ENCODE data around the gene SAFB.

The SAFB gene

GRCh38 chr19:5632241-5632612 is 9.3 kb downstream of the SAFB start:
- ChIA-PET POLR2A (no interaction called here), CTCF (no interaction called here)
- DNase-seq (ENCODE audit: extremely low spot score), result no peak
- TF ChIP-seq, protein P1, sequence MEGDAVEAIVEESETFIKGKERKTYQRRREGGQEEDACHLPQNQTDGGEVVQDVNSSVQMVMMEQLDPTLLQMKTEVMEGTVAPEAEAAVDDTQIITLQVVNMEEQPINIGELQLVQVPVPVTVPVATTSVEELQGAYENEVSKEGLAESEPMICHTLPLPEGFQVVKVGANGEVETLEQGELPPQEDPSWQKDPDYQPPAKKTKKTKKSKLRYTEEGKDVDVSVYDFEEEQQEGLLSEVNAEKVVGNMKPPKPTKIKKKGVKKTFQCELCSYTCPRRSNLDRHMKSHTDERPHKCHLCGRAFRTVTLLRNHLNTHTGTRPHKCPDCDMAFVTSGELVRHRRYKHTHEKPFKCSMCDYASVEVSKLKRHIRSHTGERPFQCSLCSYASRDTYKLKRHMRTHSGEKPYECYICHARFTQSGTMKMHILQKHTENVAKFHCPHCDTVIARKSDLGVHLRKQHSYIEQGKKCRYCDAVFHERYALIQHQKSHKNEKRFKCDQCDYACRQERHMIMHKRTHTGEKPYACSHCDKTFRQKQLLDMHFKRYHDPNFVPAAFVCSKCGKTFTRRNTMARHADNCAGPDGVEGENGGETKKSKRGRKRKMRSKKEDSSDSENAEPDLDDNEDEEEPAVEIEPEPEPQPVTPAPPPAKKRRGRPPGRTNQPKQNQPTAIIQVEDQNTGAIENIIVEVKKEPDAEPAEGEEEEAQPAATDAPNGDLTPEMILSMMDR (IDR thresholded peaks at IDR 0.05; ENCODE audit: control extremely low read depth, extremely low read depth, low read depth, missing control alignments), result no peak

GRCh38 chr19:5632657-5633056 is 9.8 kb downstream of the SAFB start:
- ChIA-PET POLR2A (interaction anchor here (0.6 kb wide), 1 partner anchor 28 kb away, joined by 10 read pairs; no protein-coding TSS in a partner anchor), CTCF (interaction anchor here (1.9 kb wide), 1 partner anchor 28 kb away, joined by 4 read pairs; no protein-coding TSS in a partner anchor)
- no peak for DNase-seq (ENCODE audit: extremely low spot score)
- TF ChIP-seq, protein P1 (IDR thresholded peaks at IDR 0.05; ENCODE audit: control extremely low read depth, extremely low read depth, low read depth, missing control alignments), result no peak

- POLR2A ChIA-PET, result interaction anchor here (1.1 kb wide), 1 partner anchor 13 kb away, joined by 3 read pairs; the partner anchor contains the start of genes SAFB and SAFB2
- DNase-seq (ENCODE audit: extremely low spot score), result no peak
- TF ChIP-seq, protein P1 (IDR thresholded peaks at IDR 0.05; ENCODE audit: control extremely low read depth, extremely low read depth, low read depth, missing control alignments), result no peak
- CTCF ChIA-PET, result interaction anchor here (1.1 to 1.5 kb wide), 3 partner anchors 10 to 169 kb away, joined by 3 to 8 read pairs (median 3); no protein-coding TSS in a partner anchor
These were observed 12.5 kb downstream of the SAFB start for GRCh38 chr19:5635427-5635826.

GRCh38 chr19:5637971-5638370 is 15.1 kb downstream of the SAFB start:
- ChIA-PET POLR2A (interaction anchor here (0.6 kb wide), 1 partner anchor 102 kb away, joined by 6 read pairs; no protein-coding TSS in a partner anchor), CTCF (interaction anchor here (1.5 kb wide), 1 partner anchor 9 kb away, joined by 3 read pairs; no protein-coding TSS in a partner anchor)
- TF ChIP-seq, protein P1 (IDR thresholded peaks at IDR 0.05; ENCODE audit: control extremely low read depth, extremely low read depth, low read depth, missing control alignments), result no peak
- no peak for DNase-seq (ENCODE audit: extremely low spot score)

DNA sequence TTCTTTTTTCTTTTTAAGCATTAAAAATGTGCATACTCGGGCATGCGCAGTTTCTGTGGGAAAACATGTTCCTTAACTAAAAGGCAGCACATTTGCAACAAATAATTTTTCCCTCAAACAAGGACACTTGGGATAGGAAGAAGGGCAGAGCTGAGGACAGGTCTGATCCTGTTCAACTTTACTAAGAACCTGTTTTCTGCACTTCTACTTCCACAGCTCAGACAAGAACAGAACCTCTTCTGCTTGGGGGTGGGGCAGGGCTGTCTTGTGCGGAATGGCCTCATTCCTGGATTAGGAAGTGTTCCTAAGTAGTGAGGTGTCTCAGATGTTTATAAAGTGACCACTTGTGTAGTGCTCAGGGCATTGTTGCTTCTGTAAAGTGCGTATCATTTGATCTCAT is 18.3 kb downstream of the SAFB start:
- CTCF ChIA-PET, result interaction anchor here (1.9 kb wide), 1 partner anchor 12 kb away, joined by 4 read pairs; no protein-coding TSS in a partner anchor
- no peak for DNase-seq (ENCODE audit: extremely low spot score)
- POLR2A ChIA-PET, result interaction anchor here (0.6 kb wide), 1 partner anchor 19 kb away, joined by 5 read pairs; no protein-coding TSS in a partner anchor
- TF ChIP-seq, protein P1 (IDR thresholded peaks at IDR 0.05; ENCODE audit: control extremely low read depth, extremely low read depth, low read depth, missing control alignments), result no peak

DNA sequence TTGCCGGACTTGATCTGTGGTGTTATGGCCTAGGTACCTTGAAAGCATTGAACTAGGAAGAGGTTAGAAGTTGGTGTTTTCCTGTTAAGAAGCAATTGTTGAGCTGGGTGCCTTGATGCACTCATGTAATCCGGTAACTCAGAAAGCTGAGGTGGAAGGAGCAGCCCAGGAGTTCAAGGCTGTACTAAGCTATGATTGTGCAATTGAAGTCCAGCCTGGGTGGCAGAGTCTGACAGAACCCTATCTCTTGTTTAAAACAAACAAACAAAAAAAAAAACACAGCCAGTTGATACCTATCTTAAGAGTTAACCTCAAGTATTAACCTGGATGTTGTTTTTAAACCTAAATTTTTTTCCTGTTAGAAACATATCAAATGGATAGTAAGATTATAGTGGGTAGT is 19.3 kb downstream of the SAFB start:
- POLR2A ChIA-PET, result no interaction called here
- CTCF ChIA-PET, result interaction anchor here (1.4 to 1.9 kb wide), 3 partner anchors 13 to 45 kb away, joined by 3 to 7 read pairs (median 4); no protein-coding TSS in a partner anchor
- DNase-seq (ENCODE audit: extremely low spot score), result no peak
- TF ChIP-seq, protein P1 (IDR thresholded peaks at IDR 0.05; ENCODE audit: control extremely low read depth, extremely low read depth, low read depth, missing control alignments), result no peak

Data from GM10248 (cell line).